ENCODE data around the gene MAP3K2. TPM values are rescaled to one million over a fixed set of nuclear protein-coding genes. Genes with fewer than 3 reads are reported as not detected.

Gene MAP3K2
- total and polyA plus RNA-seq, 11 donors, result 4.0 to 37.6 (median 22.1) TPM

DNA sequence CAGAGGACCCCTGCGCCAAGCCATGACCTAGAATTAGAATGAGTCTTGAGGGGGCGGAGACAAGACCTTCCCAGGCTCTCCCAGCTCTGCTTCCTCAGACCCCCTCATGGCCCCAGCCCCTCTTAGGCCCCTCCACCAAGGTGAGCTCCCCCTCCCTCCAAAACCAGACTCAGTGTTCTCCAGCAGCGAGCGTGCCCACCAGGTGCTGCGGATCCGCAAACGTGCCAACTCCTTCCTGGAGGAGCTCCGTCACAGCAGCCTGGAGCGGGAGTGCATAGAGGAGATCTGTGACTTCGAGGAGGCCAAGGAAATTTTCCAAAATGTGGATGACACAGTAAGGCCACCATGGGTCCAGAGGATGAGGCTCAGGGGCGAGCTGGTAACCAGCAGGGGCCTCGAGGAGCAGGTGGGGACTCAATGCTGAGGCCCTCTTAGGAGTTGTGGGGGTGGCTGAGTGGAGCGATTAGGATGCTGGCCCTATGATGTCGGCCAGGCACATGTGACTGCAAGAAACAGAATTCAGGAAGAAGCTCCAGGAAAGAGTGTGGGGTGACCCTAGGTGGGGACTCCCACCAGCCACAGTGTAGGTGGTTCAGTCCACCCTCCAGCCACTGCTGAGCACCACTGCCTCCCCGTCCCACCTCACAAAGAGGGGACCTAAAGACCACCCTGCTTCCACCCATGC lies 33.5 kb upstream of the MAP3K2 start:
- no peak overlapping the region for H3K27ac ChIP-seq
- ATAC-seq (no peak), DNase-seq (no peak)
- H3K9me3 ChIP-seq, result no peaks in the 10 kb centered on the region
- H3K36me3 ChIP-seq, result no peaks in the 10 kb centered on the region
- intact Hi-C loops (cut with DNase I), result loop anchor here in 1 of 10 donors (5.0 kb wide), 1 partner anchor 99 kb away; no protein-coding TSS in a partner anchor
- 85 to 95% (median 89%) methylated on average over 14 to 15 of the region's 15 CpGs for WGBS, 4 donors
- peaks cover 0 to 22% (median 11%) of the 10 kb centered on the region in 12 donors for H3K4me1 ChIP-seq
- no peak overlapping the region for H3K4me3 ChIP-seq
- no peak for TF ChIP-seq POLR2A (IDR thresholded peaks at IDR 0.05)
- TF ChIP-seq, protein P1, sequence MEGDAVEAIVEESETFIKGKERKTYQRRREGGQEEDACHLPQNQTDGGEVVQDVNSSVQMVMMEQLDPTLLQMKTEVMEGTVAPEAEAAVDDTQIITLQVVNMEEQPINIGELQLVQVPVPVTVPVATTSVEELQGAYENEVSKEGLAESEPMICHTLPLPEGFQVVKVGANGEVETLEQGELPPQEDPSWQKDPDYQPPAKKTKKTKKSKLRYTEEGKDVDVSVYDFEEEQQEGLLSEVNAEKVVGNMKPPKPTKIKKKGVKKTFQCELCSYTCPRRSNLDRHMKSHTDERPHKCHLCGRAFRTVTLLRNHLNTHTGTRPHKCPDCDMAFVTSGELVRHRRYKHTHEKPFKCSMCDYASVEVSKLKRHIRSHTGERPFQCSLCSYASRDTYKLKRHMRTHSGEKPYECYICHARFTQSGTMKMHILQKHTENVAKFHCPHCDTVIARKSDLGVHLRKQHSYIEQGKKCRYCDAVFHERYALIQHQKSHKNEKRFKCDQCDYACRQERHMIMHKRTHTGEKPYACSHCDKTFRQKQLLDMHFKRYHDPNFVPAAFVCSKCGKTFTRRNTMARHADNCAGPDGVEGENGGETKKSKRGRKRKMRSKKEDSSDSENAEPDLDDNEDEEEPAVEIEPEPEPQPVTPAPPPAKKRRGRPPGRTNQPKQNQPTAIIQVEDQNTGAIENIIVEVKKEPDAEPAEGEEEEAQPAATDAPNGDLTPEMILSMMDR (IDR thresholded peaks at IDR 0.05), result no peak
- H3K27me3 ChIP-seq, result peaks cover 11 to 43% (median 27%) of the 10 kb centered on the region in 9 donors

DNA sequence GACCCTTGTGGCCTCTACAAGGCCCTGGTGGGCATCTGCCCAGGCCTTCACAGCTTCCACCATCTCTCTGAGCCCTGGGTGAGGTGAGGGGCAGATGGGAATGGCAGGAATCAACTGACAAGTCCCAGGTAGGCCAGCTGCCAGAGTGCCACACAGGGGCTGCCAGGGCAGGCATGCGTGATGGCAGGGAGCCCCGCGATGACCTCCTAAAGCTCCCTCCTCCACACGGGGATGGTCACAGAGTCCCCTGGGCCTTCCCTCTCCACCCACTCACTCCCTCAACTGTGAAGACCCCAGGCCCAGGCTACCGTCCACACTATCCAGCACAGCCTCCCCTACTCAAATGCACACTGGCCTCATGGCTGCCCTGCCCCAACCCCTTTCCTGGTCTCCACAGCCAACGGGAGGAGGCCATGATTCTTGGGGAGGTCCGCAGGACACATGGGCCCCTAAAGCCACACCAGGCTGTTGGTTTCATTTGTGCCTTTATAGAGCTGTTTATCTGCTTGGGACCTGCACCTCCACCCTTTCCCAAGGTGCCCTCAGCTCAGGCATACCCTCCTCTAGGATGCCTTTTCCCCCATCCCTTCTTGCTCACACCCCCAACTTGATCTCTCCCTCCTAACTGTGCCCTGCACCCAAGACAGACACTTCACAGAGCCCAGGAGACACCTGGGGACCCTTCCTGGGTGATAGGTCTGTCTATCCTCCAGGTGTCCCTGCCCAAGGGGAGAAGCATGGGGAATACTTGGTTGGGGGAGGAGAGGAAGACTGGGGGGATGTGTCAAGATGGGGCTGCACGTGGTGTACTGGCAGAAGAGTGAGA lies 32.5 kb upstream of the MAP3K2 start:
- H3K27ac ChIP-seq, result no peak overlapping the region
- H3K9me3 ChIP-seq, result no peaks in the 10 kb centered on the region
- 59 to 63% (median 60%) methylated on average over 8 of the region's 8 CpGs for WGBS, 4 donors
- peaks cover 0 to 32% (median 18%) of the 10 kb centered on the region in 12 donors for H3K4me1 ChIP-seq
- intact Hi-C loops (cut with DNase I), result loop anchor here in 1 of 10 donors (5.0 kb wide), 1 partner anchor 98 kb away; no protein-coding TSS in a partner anchor
- ATAC-seq (no peak), DNase-seq (no peak)
- no peaks in the 10 kb centered on the region for H3K36me3 ChIP-seq
- TF ChIP-seq, protein P1 (IDR thresholded peaks at IDR 0.05), result no peak
- no peak for TF ChIP-seq POLR2A (IDR thresholded peaks at IDR 0.05)
- H3K27me3 ChIP-seq, result peaks cover 11 to 43% (median 27%) of the 10 kb centered on the region in 9 donors
- no peak overlapping the region for H3K4me3 ChIP-seq

DNA sequence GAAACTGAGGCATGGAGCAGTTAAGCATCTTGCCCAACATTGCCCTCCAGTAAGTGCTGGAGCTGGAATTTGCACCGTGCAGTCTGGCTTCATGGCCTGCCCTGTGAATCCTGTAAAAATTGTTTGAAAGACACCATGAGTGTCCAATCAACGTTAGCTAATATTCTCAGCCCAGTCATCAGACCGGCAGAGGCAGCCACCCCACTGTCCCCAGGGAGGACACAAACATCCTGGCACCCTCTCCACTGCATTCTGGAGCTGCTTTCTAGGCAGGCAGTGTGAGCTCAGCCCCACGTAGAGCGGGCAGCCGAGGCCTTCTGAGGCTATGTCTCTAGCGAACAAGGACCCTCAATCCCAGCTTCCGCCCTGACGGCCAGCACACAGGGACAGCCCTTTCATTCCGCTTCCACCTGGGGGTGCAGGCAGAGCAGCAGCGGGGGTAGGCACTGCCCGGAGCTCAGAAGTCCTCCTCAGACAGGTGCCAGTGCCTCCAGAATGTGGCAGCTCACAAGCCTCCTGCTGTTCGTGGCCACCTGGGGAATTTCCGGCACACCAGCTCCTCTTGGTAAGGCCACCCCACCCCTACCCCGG lies 31.8 kb upstream of the MAP3K2 start:
- 81 to 90% (median 85%) methylated on average over 5 to 15 of the region's 15 CpGs for WGBS, 4 donors

More for the DNA sequence above, 31.8 kb upstream of the MAP3K2 start:
- Histone ChIP-seq H3K27me3 (peaks cover 11 to 43% (median 27%) of the 10 kb centered on the region in 9 donors), H3K4me3 (no peak overlapping the region), H3K36me3 (no peaks in the 10 kb centered on the region), H3K4me1 (peaks cover 0 to 36% (median 18%) of the 10 kb centered on the region in 12 donors), H3K27ac (no peak overlapping the region), H3K9me3 (no peaks in the 10 kb centered on the region)
- no peak for TF ChIP-seq POLR2A (IDR thresholded peaks at IDR 0.05)
- TF ChIP-seq, protein P1 (IDR thresholded peaks at IDR 0.05), result no peak
- no peak for DNase-seq
- ATAC-seq, result no peak
- intact Hi-C loops (cut with DNase I), result loop anchor here in 5 of 10 donors (5.0 to 10.0 kb wide), 6 partner anchors 53 to 97 kb away; no protein-coding TSS in a partner anchor
